Measurements from ENCODE around the gene CA5B.

Gene CA5B

GRCh38 chrX:15815779-15816437, 77.8 kb downstream of the CA5B start:
- peak; percentile 61 for TF ChIP-seq CTCF (IDR thresholded peaks at IDR 0.05; ENCODE audit: borderline replicate concordance, insufficient read depth, low read depth, low read length)

GRCh38 chrX:15816438-15816809, 78.4 kb downstream of the CA5B start:
- TF ChIP-seq CTCF (IDR thresholded peaks at IDR 0.05; ENCODE audit: borderline replicate concordance, insufficient read depth, low read depth, low read length) = no peak
- H3K4me3 ChIP-seq (ENCODE audit: low read depth, low read length) = no peak overlapping the region

More at GRCh38 chrX:15815779-15816437, 77.8 kb downstream of the CA5B start:
- H3K4me3 ChIP-seq (ENCODE audit: low read depth, low read length) = no peak overlapping the region

GRCh38 chrX:15816886-15817285, 78.8 kb downstream of the CA5B start:
- TF ChIP-seq CTCF (IDR thresholded peaks at IDR 0.05; ENCODE audit: borderline replicate concordance, insufficient read depth, low read depth, low read length) = no peak
- H3K4me3 ChIP-seq (ENCODE audit: low read depth, low read length) = no peak overlapping the region

GRCh38 chrX:15820106-15821073, 82.3 kb downstream of the CA5B start:
- TF ChIP-seq CTCF (IDR thresholded peaks at IDR 0.05; ENCODE audit: borderline replicate concordance, insufficient read depth, low read depth, low read length) = no peak
- no peak overlapping the region for H3K4me3 ChIP-seq (ENCODE audit: low read depth, low read length)

GRCh38 chrX:15822922-15823321, 84.9 kb downstream of the CA5B start:
- no peak for TF ChIP-seq CTCF (IDR thresholded peaks at IDR 0.05; ENCODE audit: borderline replicate concordance, insufficient read depth, low read depth, low read length)

GRCh38 chrX:15825936-15826335, 87.9 kb downstream of the CA5B start:
- H3K4me3 ChIP-seq (ENCODE audit: low read depth, low read length) = no peak overlapping the region
- no peak for TF ChIP-seq CTCF (IDR thresholded peaks at IDR 0.05; ENCODE audit: borderline replicate concordance, insufficient read depth, low read depth, low read length)

More at GRCh38 chrX:15822922-15823321, 84.9 kb downstream of the CA5B start:
- H3K4me3 ChIP-seq (ENCODE audit: low read depth, low read length) = no peak overlapping the region
